ENCODE results near the gene ABHD16A. TPM values are rescaled to one million over a fixed set of nuclear protein-coding genes. Genes with fewer than 3 reads are reported as not detected.

Gene ABHD16A
- total and polyA plus RNA-seq, 10 donors: 30.2 to 80.7 (median 64.2) TPM

- 85 to 96% (median 91%) methylated on average over 5 to 6 of the region's 6 CpGs for whole genome bisulfite sequencing, 5 donors
- Histone ChIP-seq H3K27ac (no peak overlapping the region), H3K36me3 (peaks cover 0 to 100% (median 90%) of the 10 kb centered on the region in 6 donors), H3K4me3 (no peak overlapping the region), H3K9me3 (no peaks in the 10 kb centered on the region), H3K4me1 (peaks cover 0 to 28% (median 14%) of the 10 kb centered on the region in 6 donors), H3K27me3 (replicated peaks in 1 of 7) (no peaks in the 10 kb centered on the region)
- DNase-seq: no peak
- no peak for TF ChIP-seq POLR2AphosphoS5 (IDR thresholded peaks at IDR 0.05)
- TF ChIP-seq POLR2A (IDR thresholded peaks at IDR 0.05): no peak
- no peak for TF ChIP-seq CTCF (IDR thresholded peaks at IDR 0.05 in 8 of 11, conservative IDR thresholded peaks at IDR 0.05 in 3 of 11)
- intact Hi-C loops (cut with DNase I; ENCODE audit: low total_unique reads): no loop called here
Measured at GRCh38 chr6:31693535-31693934, 9.6 kb downstream of the ABHD16A start.

GRCh38 chr6:31692886-31693285 lies 10.2 kb downstream of the ABHD16A start:
- 82 to 97% (median 92%) methylated on average over 9 of the region's 9 CpGs for WGBS, 5 donors
- H3K4me1 ChIP-seq: peaks cover 0 to 22% (median 13%) of the 10 kb centered on the region in 6 donors
- H3K27me3 ChIP-seq (replicated peaks in 1 of 7): no peaks in the 10 kb centered on the region
- peaks cover 0 to 100% (median 93%) of the 10 kb centered on the region in 6 donors for H3K36me3 ChIP-seq
- H3K27ac ChIP-seq: no peak overlapping the region
- DNase-seq: no peak
- H3K4me3 ChIP-seq: no peak overlapping the region
- TF ChIP-seq CTCF (IDR thresholded peaks at IDR 0.05 in 8 of 11, conservative IDR thresholded peaks at IDR 0.05 in 3 of 11) (no peak), POLR2AphosphoS5 (IDR thresholded peaks at IDR 0.05) (no peak), POLR2A (IDR thresholded peaks at IDR 0.05) (no peak)
- intact Hi-C loops (cut with DNase I; ENCODE audit: low total_unique reads): no loop called here
- no peaks in the 10 kb centered on the region for H3K9me3 ChIP-seq

- Histone ChIP-seq H3K4me3 (no peak overlapping the region), H3K9me3 (no peaks in the 10 kb centered on the region), H3K27me3 (replicated peaks in 1 of 7) (no peaks in the 10 kb centered on the region), H3K4me1 (peaks cover 0 to 17% (median 10%) of the 10 kb centered on the region in 6 donors), H3K36me3 (peaks cover 0 to 100% (median 98%) of the 10 kb centered on the region in 6 donors), H3K27ac (no peak overlapping the region)
- DNase-seq: no peak
- intact Hi-C loops (cut with DNase I; ENCODE audit: low total_unique reads): no loop called here
- TF ChIP-seq POLR2A (IDR thresholded peaks at IDR 0.05) (no peak), POLR2AphosphoS5 (IDR thresholded peaks at IDR 0.05) (no peak), CTCF (IDR thresholded peaks at IDR 0.05 in 8 of 11, conservative IDR thresholded peaks at IDR 0.05 in 3 of 11) (no peak)
- 87 to 97% (median 92%) methylated on average over 4 of the region's 4 CpGs for WGBS, 5 donors
Measured at GRCh38 chr6:31692353-31692752, 10.8 kb downstream of the ABHD16A start.

GRCh38 chr6:31691564-31692108 lies 11.5 kb downstream of the ABHD16A start:
- intact Hi-C loops (cut with DNase I; ENCODE audit: low total_unique reads): no loop called here
- H3K4me3 ChIP-seq: no peak overlapping the region
- H3K27me3 ChIP-seq (replicated peaks in 1 of 7): no peaks in the 10 kb centered on the region
- peaks cover 0 to 100% (median 99%) of the 10 kb centered on the region in 6 donors for H3K36me3 ChIP-seq
- TF ChIP-seq CTCF (IDR thresholded peaks at IDR 0.05 in 8 of 11, conservative IDR thresholded peaks at IDR 0.05 in 3 of 11): no peak
- TF ChIP-seq POLR2A (IDR thresholded peaks at IDR 0.05): no peak
- no peak for TF ChIP-seq POLR2AphosphoS5 (IDR thresholded peaks at IDR 0.05)
- peaks cover 0 to 14% (median 9%) of the 10 kb centered on the region in 6 donors for H3K4me1 ChIP-seq
- no peaks in the 10 kb centered on the region for H3K9me3 ChIP-seq
- no peak for DNase-seq
- 91 to 97% (median 96%) methylated on average over 8 to 12 of the region's 12 CpGs for WGBS, 5 donors
- no peak overlapping the region for H3K27ac ChIP-seq
